ENCODE measurements around the gene CNKSR3.

DNA sequence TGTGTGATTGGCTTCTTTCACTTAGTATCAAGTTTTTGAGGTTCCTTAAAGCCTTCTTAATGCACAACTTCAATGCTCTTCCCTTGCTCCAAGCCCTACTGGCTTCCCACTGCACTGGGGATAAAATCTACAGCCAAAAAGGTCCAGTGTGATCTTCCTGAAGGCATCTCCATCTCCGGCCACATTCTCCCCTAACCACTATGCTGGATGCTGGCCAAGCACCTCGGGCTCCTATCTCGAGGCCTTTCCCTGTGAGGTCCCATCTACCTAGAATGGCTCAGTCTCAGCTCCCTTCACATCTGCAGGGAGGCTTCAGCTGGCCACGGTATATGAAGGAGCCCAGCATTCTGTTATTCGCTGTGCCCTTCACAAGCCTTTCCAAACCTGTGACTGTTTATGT is 48.1 kb downstream of the CNKSR3 start:
- TF ChIP-seq CTCF (IDR thresholded peaks at IDR 0.05) (no peak), POLR2AphosphoS5 (IDR thresholded peaks at IDR 0.05; ENCODE audit: insufficient read depth in 1 of 2, low read depth in 1 of 2) (no peak)
